GM19467 (cell line): Measurements from ENCODE around the gene NSUN3.
"Not testable (repeated sequence)": the region's sequence is repeated elsewhere in the genome, so short reads cannot be mapped to it uniquely, and the experiment has no call there.

Source experiments
- ATAC-seq: cut with Tn5 transposase; IDR thresholded peaks from one replicate; pipeline ENCODE4 v1.9.1; 2021; ENCODE audit warnings: mild to moderate bottlenecking, moderate library complexity; ENCODE audit not compliant: unreplicated experiment

The NSUN3 gene

DNA sequence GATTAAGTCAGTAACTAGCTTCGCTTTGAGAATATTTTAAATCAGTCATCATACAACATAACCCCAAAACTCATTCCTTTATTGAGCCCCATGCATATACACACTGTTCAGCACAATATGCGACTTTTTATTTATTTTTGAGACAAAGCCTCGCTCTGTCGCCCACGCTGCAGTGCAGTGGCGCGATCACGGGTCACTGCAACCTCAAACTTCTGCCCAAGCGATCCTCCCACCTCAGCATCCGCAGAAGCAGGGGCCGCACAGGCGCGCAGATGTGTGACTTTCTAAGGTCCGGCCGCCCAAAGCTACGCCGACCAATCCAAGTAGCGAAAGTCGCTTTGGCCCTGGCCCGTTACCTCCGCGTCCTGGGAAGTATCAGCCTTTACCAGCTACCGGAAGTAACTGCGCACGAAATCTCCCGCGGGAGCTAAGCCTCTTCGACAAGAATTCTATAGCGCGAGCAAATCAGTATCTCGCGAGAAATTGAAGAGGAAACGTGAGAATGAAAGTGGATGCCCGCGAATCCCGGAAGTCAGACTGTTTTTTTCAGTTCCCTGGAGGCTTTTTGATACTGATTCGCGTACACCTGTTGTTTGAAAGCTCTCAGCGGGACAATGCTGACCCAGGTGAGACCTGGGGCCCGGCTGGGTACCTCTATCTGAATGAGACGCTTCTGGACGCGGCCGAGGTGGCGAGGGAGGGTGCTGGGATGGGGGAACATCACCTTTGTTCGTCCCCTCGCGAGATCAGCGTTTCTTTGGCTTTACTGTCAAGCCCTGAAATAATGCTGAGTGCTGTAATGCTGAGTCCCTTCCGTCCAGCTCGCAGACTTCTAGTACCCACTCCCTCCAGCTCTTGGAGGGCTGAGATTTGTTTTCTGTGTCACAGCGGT lies at the start of gene NSUN3, which contains the start of gene DHFR2:
Gene NSUN3, plus strand, starts transcription at position 549 of the 892 bp plus-strand sequence. Its CDS starts 66 bp downstream, at position 615.
Gene DHFR2, minus strand, starts transcription at position 404 of the 892 bp plus-strand sequence. CDS start 1,405 bp downstream, outside the sequence.
- peak; percentile 95 for ATAC-seq

DNA sequence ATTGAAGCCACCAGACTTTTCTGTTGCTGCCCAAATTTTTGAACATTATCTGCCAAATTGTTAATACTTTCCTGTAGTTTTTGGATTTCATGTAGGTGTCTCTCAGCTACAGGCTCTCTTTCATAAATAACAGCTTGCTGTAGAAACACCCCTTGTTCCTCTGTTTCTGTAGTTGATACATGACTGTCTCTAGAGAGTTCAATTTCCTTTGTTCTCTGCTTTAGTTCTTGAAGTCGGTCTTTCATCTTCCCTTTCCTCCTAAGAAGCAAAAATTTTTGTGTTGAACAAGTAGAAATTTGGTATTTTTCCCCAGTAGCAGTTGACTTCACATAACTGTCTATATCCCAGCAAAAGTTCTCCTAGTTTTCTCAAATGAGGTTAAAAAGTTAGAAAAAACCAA lies 47.8 kb upstream of the NSUN3 start:
- ATAC-seq, result no peak

DNA sequence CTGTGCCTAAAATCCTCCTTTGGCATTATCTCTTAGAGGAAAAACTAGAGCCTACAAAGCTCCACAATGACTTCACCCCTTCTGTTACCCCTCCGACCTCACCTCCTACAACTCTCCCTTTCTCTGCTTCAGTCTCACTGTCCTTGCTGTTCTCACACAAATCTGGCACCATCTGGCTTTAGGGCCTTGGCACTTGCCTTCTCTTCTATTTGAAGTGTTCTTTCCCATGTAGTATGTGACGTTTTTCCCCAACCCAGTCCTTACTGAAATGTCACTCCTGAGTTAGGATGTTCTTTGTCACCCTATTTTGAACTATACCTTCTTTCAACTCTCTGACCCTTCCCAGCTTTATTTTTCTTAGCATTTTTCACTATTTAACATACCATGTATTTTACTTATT lies 43.2 kb upstream of the NSUN3 start:
- ATAC-seq, result no peak

DNA sequence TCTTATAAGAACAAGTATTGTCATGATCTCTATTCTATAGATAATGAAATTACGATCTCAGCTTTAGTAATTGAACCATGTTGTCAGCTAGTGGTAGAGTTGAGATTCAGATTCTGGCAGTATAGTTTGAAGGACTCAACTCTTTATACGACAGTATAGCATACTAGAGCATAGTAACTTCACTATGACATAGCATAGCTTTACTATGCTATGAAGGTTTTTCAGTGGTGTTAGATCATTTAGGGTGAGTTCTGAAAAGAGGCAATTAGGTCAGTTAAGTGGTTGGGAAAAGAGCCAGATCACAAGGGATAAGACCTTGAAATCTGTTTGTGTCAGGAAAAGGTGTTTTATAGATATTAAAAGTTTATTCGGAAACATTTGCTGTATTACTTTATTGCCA lies 42.6 kb upstream of the NSUN3 start:
- ATAC-seq, result no peak

DNA sequence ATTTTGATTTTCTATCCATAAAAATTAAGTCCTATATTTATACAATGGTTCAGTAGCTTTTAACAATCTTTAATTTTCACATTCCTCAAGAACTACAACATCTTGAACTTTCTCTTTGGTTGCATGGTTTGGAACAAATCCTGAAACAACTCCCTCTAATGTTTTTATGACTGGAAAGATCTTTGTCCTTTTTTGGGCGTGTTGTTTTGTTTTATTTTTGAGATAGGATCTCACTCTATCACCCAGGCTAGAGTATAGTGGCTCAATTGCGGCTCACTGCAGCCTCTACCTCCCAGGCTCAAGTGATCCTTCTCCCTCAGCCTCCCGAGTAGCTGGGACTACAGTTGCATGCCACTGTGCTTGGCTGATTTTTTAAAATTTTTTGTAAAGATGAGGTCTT lies 38.5 kb upstream of the NSUN3 start:
- no peak for ATAC-seq

DNA sequence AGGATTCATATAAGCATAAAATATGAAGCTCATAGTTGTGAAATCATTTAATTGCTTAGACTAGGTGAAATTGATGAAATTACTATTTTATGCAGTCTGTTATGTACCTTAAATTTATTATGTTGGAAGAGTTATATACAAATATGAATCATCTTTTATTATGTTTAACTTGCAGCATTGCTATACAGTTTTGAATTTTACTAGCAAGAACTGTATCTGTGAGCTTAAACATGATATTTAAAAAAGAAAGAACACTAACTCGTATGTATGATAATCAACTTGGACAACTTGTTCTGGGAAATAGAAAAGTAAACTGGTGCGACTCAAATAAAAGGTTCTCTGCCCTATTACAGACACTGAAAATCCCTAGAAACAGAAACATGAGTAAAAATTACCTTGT lies 36.2 kb upstream of the NSUN3 start:
- ATAC-seq, result no peak

DNA sequence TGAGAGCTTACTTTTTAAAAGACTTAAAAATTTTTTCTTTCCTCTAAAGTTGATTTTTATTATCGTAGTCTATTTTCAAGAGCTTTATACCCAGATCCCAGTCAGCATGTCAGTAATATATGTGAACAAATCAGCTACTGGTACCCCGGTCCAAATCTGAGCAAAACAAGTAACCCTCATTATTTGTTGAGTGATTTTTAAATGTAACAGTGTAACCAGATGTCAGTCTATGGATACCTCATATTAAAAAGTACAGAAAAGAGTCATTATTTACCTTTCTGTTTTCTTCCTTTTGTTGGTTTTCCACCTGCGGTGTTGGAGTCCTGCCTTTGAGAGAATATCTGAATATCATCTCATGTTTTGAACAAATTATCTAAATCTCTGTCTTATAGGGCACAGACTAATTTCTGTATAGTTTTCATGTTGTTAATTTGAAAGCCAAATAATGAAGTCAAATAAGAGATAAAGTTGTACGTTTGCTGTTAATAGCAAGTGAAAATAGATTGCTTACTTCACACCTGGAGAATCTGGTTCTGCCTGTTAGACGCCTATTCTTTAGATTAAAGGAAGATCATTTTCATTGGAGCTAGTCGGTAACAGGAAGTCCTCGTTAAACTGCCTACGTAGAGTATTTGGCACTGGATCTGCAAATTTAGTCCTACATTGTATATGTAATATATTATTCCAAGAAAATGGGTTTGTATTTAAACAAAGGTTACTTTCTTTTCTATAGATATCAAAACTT lies 34.6 kb upstream of the NSUN3 start, which contains the start of gene STX19:
Gene STX19, minus strand, starts transcription at position 505 of the 745 bp plus-strand sequence. CDS start 13,328 bp downstream, outside the sequence.
- ATAC-seq, result no peak

DNA sequence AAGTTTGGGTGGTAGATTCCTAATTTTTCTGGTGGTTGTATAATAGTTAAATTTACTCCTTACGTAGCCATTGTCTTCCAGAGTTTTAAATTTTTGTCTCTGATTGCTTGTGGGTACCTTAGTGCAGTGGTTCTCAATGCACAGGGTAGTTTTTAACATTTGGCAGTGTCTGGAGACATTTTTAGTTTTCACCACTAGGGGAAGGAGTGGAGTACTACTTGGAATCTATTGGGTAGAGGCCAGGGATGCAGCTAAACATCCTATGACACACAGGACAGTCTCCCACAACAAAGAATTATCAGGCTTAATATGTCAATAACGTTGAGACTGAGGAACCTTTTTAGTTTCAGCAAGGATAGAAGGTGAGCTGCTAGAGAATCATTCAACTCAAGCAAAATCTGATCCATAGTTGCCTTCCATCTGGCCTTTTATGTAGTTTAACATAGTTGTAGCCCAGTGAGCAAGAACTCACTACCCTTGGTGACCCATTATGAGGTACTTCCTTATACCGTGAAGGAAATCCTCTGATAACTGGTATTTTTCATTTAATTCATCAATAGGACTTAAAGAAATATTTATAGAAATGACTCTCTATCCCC lies 25.9 kb upstream of the NSUN3 start:
- no peak for ATAC-seq

DNA sequence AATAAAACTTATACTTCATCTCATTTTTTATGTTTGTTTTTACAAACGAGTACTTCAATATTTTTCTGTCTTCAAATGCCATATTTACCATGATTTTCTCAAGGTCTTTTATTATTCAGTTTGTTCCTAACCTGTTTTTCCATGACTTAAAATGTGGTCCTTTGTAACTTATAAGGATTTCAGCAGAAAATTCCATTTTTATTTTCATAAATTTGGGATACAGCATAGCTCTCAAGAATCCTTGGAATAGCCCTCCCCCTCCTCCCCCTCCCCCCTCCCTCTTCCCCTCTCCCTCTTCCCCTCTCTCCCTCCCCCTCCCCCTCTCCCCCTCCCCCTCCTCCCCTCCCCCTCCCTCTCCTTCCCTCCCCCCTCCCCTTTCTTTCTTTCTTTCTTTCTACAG lies 19.6 kb upstream of the NSUN3 start:
- ATAC-seq, result no peak

DNA sequence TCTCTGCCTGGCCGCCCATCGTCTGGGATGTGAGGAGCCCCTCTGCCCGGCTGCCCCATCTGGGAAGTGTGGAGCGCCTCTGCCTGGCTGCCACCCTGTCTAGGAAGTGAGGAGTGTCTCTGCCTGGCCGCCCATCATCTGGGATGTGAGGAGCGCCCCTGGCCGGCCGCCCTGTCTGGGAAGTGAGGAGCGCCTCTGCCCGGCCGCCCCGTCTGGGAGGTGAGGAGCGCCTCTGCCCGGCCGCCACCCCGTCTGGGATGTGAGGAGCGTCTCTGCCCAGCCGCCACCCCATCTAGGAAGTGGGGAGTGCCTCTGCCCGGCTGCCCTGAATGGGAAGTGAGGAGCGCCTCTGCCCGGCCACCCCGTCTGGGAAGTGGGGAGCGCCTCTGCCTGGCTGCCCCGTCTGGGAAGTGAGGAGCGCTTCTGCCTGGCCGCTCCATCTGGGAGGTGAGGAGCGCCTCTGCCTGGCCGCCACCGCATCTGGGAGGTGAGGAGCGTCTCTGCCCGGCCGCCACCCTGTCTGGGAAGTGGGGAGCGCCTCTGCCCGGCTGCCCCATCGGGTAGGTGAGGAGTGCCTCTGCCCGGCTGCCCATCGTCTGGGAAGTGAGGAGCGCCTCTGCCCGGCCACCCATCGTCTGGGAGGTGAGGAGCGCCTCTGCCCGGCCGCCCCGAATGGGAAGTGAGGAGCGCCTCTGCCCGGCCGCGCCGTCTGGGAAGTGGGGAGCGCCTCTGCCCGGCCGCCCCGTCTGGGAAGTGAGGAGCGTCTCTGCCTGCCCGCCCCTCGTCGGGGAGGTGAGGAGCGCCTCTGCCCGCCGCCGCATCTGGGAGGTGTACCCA lies 18.5 kb upstream of the NSUN3 start:
- ATAC-seq, result not testable (repeated sequence)

DNA sequence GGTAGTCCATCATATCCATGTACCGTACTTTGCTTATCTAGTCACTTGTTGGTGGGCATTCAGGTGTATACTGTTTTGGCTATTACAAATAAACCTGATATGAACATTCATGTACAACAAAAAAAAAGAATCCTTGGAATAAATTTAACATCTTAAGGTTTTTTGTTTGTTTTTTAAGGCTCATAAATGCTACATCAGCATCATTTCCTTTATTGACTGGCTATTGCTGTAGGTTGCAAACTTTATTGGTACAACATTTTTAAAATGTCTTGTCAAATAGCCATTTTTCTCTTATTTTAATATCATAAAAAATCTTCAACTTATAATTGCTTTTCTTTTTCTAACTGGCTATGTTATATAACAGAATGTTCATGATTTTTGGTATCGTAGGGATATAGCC lies 16.3 kb upstream of the NSUN3 start:
- no peak for ATAC-seq

DNA sequence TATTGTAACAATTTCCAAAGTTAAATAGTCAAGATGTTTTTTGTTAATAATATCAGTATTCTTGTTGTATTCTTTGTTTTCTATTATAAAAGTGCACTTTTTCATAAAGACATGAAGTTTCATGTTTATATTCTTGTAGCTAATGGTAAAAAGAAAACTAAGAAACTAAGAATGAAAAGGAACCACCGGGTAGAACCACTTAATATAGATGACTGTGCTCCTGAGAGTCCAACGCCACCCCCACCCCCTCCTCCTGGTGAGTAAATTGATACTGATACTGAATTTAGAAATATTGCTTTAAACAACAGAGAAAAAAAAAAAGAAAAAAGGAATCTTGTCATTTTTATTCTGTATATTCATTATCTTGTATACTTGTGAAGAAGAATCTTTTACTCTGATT lies 13.6 kb upstream of the NSUN3 start:
- ATAC-seq, result no peak

DNA sequence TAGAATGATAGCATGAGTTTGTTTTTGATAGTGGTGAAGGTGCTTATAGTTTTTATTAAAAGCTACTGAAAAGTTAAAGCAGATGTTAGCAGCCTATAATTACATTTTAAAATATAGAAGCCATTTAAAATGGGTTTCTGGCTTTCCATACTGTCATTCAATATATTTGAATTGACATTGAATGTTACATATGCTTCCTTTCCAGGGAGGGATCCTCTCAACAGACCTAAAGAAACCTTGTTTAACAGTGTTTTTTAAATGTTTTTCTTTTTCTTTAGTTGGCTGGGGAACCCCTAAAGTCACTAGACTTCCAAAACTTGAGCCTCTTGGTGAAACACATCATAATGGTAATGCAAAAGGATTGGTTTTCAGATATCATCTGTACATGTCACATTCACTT lies 12.3 kb upstream of the NSUN3 start:
- ATAC-seq, result no peak

DNA sequence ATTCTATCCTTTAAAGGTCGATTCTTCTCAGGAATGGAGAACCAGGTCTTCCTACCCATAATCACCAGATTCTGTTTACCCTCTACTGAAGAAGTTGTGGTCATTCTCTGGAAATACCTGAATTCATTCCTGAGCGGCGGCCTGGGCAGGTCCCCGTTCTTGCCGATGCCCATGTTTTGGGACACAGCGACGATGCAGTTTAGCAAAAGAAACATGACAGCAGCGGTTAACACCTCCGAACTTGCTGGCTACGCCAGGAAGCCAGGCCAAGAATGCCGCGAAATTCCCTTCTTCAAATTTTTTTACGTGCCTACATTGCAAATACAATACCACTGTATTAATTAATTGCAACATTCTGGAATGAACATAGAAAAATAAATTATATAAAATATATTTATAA lies 1.6 kb upstream of the NSUN3 start:
- no peak for ATAC-seq

DNA sequence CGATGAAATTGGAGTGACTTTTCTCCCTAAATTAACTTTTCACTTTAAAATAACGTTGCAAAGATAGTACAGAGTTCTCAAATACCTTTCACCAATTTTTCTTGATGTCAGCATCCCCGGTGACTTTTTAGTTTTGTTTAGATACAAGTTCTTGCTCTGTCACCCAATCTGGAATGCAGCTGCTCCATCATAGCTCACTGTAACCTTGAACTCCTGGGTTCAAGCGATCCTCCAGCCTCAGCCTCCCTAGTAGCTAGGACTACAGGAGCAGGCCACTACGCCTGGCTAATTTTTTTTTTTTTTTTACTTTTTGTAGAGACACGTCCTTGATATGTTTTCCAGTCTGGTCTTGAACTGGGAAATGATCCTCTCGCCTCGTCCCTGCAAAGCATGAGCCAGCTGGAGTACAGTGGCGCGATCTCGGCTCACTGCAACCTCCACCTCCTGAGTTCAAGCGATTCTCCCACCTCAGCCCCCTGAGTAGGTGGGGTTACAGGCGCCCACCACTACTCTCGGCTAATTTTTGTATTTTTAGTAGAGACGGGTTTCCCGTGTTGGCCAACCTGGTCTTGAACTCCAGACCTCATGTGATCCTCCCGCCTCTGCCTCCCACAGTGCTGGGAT lies 747 bp downstream of the NSUN3 start:
- no peak for ATAC-seq

DNA sequence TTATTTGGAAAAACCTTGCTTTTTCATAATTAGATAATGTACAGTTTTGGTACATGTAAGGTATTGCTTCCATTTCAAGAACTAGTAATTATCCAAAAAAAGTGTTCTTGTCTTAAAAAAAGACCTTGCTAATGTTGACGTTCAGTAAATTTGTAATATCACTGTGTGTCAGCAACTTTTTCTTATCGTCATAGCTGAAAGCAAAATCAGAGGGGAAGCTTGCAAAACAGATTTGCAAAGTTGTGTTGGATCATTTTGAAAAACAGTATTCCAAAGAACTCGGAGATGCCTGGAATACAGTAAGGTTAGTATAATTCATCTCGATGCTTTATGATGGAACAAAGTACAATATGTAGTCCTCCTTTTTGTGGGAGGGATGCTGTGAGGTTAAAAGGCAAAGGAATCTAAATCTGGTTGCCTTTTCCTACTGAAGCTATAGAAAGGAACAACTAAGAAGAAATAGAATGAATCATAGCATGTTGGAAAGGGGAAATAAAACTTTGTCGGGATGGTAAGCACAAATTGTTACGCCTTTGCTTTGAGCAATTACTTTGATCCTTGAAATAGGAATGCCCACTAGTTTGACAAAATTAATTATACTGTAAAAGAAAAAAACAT lies 1.5 kb downstream of the NSUN3 start:
- no peak for ATAC-seq

DNA sequence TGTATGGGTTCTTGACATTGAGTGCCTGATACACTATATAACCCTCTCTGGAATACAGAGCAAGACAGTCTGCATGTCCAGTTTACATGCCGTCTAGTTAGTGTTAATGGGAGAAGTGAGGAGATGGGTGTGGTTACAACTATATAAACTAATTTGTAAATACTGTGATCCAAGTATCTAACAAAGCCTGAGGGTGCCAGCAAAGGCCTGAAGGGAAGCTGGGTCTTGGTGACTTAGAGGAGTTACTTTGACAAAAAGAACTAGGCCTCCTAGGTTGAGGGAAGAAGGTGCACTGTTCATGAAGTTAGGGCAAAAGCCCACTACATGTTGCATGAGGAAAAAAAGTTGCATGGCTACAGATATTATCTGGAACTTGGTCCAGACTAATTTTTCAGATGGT lies 2.3 kb downstream of the NSUN3 start:
- ATAC-seq, result no peak

DNA sequence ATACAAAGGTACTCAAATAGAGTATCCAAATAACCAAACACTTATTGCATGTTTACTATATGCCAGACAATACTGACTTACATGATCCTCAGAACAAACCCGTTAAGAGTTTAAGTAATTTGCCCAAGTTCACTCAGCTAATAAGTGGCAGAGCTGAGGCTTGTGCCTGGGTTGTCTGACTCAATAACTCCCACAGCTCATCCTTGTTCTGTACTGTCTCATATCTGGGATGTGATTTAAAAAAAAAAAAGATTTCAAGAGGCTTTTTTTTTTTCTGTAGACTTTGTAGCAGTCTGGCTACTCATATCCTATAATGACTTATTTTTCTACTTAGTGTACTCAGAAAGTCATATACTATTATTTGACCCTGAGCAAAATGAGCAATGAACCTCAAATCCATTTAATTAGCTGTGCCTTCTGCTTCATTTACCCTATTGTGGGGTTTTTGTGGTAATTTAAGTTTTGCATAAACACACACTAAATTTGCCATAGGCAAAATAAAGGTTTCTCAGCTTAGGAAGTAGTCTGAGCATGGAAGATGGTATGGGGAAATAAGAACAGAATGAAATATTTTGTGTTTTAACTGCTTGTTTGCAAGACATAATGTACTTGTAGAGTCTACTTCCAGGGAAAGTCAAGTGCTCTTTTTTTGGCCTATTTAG lies 3.1 kb downstream of the NSUN3 start:
- no peak for ATAC-seq
